IPS-NIHi7 (cell line): ENCODE data around the gene SLC25A10.
"Not testable (repeated sequence)": the region's sequence is repeated elsewhere in the genome, so short reads cannot be mapped to it uniquely, and the experiment has no call there.

ENCODE experiments used
- DNase-seq: peaks from one replicate; pipeline ENCODE4 v3.0.0; 2012; ENCODE audit warnings: mixed read lengths; ENCODE audit errors: extremely low spot score

Gene SLC25A10

DNA sequence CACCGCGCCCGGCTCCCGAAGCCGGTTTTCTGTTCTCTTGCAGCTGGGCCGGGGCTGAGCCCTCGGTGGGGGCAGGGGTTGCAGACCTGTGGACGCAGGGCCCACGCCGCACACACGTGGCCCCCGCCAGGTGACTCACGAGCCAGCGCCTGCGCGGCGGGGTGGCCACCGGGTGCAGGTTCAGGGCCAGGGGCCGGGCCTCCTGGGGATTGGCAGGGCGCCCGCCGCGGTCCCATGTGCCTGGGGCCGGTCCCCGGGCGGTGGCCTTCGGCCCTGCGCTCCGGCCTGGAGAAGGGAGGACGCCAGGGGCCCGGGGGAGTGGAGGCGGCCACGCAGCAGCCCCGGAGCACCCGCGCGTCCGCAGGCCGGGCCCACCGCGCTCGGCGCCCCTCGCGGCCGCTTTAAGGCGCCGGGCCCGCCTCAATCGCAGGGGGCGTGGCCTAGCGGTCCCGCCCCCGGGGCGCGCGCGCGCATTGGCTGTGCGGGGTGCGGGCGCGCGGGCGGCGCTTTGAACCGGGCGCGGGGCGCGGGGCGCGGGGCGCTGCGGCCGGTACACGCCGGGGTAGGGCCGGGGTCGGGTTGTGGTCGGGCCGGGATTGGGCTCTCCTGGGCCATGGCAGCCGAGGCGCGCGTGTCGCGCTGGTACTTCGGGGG lies at the start of gene SLC25A10:
SLC25A10 (plus strand) TSS at position 471 of the 654 bp plus-strand sequence; CDS start at position 614, 143 bp downstream.
- peak; percentile 92 for DNase-seq

- DNase-seq = no peak
Measured at GRCh38 chr17:81664051-81664470, 48.0 kb upstream of the SLC25A10 start.

DNA sequence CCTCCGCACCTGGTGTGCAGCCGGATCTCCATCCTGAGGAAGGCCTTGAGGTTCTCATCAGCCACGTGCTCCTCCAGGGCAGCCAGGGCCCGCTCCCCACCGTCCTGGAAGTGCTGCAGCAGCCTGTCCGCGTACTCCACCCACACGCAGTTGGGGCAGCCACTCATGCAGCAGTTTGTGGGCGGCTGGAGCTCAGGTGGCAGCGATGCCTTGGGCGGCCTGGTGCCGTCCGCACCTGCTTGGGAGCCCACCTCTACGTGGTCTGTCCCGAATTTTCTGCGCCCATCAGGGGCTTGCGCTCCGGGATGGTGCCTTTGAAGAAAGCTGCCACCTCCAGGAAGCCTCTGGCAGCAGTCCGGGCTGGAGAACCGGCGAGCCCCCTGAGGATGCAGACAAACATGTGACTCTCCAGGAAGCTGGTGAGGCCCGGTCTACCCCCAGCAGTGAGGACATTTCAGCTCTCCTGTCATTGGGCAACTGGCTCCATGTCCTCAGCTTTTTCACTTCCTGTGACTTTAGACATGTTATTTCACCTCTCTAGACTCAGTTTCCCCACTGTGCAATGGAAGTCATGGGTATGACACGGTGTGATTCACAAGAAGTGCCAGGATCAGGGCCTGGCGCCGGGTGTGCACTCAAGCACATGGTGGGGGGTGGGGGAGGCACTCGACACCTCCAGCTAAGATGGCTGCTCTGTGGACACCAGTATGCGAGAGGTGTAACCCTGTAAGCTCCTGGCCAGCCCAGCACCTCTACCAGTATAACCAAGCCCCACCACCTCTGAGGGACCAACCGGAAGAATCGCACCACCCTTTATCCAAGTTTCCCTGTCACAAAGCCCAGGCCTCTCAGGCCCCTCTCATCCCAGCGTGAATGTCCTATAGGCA lies 46.6 kb upstream of the SLC25A10 start:
- DNase-seq = no peak

- DNase-seq = peak; percentile 60
Measured at GRCh38 chr17:81666092-81666341, 46.1 kb upstream of the SLC25A10 start.

DNA sequence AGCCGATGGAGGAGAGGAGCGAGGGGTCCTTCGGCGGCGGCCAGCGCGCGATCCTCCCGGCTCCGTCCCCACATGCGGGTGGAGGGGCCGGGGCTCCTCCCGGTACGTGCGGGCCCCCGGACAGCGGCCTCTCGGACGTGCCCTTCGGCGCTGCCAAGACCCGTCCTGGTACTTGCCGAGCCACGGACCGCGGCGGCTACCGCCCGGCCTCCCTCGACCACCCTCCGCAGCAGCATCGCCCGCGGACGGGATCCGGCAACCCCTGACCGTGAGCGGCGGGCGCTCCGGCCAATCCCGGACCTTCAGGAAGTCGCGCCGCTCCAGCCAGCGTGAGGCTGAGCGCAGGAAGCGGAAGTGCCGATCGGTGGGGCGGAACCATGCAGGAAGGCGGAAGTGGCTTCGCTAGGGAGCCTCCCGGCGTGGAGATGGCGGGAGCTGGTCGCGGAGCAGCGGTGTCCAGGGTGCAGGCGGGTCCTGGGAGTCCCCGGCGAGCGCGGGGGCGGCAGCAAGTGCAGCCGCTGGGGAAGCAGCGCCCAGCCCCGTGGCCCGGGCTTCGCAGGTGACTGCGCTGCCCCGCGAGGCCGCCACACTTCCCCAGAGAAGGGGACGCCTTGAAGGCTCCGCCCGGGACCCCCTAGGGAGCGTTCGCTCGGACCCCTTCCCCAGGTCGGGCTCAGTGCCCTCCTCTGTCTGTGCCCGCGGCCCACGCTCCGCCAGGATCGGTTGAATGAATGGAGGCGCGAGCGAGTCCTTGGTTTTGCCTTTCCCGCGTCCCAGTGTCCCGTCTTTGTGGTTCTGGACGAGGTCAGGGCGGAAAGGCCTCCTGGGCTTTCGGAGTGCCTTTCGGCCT lies 45.5 kb upstream of the SLC25A10 start, which contains the start of the genes CCDC137 and OXLD1:
CCDC137 (plus strand) TSS at position 396 of the 850 bp plus-strand sequence; CDS start at position 426, 30 bp downstream.
OXLD1 (minus strand) TSS at position 264 of the 850 bp plus-strand sequence; CDS start at position 236, 28 bp downstream.
- DNase-seq = peak; percentile 98

DNA sequence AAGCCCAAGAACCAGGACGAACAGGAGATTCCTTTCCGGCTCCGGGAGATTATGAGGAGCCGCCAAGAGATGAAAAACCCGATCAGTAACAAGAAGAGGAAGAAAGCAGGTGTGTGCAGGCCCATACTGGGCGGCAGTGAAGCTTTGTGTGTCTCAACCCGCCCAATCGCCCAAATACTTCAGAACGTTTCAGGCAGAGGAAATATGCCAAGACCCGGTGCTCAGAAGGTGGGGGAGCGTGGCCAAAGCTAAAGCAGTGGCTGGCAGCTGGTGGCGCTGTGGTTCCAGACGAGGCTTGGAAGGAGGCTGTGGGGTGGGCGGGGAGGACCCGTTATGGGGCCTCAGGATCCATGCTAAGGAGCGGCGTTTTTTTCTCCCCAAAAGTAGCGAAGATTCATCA lies 44.3 kb upstream of the SLC25A10 start:
- no peak for DNase-seq

- no peak for DNase-seq
Measured at GRCh38 chr17:81672504-81672903, 39.6 kb upstream of the SLC25A10 start.

DNA sequence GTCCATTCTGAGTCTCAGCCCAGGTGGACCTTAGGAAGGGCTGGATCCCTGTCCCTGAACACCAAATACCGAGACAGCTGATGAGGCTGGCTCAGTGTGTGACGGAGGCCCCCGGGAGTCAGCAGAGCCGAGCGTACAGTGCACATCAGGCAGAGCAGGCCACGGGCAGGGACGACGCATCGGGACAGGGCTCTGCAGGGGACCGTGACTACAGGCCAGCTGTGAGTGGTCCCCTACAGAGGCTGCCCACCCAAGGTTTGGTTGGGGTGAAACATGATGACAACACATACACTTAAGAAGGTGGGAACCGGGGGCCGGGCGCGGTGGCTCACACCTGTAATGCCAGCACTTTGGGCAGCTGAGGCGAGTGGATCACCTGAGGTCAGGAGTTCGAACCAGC lies 39.1 kb upstream of the SLC25A10 start:
- no peak for DNase-seq

DNA sequence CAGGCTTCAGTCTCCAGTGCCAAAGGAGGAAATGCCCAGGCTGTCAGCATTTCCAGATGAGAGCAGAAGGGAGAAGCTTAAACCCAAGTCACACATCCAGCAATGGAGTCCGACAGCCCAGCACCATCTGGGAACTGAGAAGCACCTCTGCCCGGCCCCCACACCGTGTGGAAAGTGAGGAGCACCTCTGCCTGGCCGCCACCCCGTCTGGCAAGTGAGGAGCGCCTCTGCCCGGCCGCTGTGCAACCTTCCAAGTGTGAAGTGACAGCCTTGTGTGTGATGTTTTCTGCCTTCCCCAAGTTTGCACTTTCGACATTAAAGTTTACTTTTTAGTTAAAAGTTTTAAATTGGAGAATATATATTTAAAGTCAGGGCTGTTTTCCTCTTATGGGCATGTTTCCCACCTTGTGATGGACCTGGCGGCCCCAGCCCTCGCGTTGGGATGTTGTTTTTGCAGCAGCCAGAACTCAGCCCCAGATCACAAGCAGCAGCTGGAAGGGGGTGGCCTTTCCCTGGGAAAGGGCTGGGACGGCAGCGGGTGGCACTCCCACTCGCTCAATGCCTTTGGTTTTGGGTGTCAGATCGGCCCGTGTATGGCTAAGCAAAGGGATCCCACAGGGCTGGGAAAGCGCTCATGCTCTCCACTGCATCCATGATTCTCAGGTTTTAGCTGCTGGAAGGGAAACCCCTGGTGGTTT lies 38.4 kb upstream of the SLC25A10 start:
- no peak for DNase-seq

DNA sequence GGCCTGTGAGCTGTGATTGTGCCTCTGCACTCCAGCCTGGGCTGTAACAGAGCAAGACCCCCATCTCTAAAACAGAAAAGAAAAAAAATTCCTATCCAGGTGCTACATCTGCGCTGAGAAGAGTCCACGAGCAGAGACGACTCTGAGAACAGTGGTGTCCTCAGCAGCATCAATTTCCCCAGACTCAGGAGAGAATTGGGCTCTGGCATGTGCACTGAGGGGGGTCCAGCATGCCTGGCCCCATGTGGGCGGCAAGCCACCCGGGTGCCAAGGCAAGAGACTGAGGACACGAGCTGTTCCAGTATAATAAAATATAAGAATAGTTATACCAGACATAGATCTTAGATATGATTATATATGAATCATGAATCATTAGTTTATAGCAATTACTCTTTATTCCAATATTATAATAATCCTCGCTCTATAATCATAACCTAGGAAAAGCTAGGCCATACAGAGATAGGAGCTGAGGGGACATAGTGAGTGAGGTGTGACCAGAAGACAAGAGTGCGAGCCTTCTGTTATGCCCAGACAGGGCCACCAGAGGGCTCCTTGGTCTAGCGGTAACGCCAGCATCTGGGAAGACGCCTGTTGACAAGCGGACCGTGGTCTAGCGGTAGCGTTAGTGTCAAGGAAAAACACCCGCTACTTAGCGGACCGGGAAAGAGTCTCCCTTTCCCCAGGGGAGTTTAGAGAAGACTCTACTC lies 36.4 kb upstream of the SLC25A10 start:
- DNase-seq = not testable (repeated sequence)

- DNase-seq = no peak
Measured at GRCh38 chr17:81676906-81677305, 35.2 kb upstream of the SLC25A10 start.

- no peak for DNase-seq
Measured at GRCh38 chr17:81680150-81680549, 31.9 kb upstream of the SLC25A10 start.

- DNase-seq = no peak
Measured at GRCh38 chr17:81681672-81682071, 30.4 kb upstream of the SLC25A10 start.

- DNase-seq = no peak
Measured at GRCh38 chr17:81682565-81683207, 29.4 kb upstream of the SLC25A10 start.

GRCh38 chr17:81683208-81683583 lies 28.9 kb upstream of the SLC25A10 start:
- no peak for DNase-seq

DNA sequence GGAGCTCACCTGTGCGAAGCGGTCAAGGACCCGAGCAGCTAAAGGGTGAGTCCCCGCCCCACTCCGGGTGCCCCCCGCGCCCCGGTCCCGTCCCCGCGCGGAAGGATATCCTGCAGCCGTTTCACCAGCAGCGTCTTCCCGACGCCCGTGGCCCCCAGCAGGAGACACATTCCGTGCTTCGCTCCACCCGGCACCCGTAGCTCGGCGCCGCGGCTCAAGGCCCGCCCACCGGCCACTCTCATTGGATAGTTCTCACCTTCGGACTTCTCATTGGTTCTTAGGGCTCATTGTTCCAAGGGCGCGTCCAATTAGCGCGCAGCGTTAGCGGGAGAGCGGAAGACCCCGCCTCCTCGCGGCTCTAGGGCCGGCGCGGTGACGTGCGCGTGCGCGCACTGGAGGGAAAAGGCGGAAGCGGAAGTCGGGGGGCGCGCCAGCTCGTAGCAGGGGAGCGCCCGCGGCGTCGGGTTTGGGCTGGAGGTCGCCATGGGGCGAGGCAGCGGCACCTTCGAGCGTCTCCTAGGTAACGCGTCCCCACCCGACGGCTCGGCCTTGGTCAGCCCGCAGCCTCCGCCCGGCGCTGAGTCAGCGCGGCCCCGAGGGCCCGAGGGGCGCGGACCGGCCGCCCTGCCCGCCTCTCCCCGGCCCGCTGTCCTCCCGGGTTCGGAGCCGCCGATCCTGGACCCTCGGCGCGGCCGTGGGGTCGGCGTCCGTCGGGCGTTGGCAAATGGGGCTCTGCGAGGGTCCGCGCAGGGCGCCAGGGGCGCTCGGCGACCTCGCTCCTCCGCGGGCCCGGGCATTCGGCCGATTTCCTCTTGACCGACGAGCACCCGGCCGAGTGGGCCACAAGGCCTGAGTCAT lies 28.3 kb upstream of the SLC25A10 start, which contains the start of the genes ARL16 and HGS:
ARL16 (minus strand) TSS at position 214 of the 858 bp plus-strand sequence; CDS start at position 170, 44 bp downstream.
HGS (plus strand) TSS at position 428 of the 858 bp plus-strand sequence; CDS start at position 484, 56 bp downstream.
- peak; percentile 100 for DNase-seq

DNA sequence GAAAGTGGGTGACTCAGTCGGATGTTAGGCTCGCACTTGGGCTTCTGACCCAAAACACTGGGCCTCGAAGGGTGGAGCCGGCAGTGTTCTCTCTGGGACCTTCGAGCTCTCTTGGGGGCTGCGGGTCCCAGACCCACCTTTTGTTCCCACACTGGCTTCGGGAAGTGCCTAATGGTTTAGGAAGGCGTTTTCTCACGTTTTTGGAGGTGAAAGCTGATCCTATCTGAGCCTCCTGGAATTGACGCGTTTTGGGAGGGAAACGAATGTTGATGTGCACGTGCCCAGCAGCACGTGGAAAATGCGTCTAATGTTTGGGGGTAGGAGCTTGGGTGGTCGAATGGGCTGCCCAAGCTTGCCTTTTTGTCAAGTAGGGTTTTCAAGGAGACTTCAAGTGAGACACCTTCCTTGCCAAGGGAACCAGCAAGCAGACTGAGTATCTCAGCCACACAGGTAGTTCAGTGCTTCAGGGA lies 27.6 kb upstream of the SLC25A10 start:
- no peak for DNase-seq

DNA sequence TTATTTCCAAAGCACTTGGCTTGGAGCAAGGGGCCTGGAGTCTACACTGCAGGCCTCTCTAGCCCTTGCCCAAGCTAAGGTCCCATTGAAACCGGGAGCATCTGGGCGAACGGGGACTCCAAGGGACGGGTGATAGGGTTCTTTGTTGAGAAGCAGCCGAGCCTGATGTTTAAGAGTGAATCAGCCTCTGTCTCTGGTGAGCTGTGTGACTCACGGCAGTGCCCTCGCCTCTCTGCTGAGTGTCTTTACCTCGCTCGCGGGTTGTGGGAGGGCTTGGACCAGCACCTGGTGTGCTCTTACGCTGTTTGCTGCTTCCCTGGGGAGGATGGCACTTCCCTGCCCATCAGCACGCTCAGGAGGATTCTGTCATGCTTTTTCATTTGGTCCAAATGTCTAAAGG lies 27.0 kb upstream of the SLC25A10 start:
- no peak for DNase-seq

DNA sequence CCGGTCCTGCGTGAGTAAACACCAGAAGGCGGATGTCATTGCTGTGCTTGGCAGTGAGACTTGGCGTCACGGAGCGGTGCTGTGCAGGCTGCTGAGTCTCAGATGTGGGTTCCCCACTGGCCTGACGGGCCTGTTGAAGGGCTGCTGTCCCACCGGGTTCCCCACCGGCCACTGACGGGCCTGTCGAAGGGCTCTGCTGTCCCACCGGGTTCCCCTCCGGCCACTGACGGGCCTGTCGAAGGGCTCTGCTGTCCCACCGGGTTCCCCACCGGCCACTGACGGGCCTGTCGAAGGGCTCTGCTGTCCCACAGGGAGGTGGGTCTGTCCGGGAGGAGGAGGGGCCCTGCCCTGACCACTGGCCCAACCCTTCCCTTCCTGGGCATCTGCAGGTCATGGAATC lies 25.5 kb upstream of the SLC25A10 start:
- DNase-seq = no peak
